Esophagus muscularis mucosa (tissue), 4 donors: ENCODE data around the gene XYLB. TPM values are rescaled to one million over a fixed set of nuclear protein-coding genes. Genes with fewer than 3 reads are reported as not detected.
"Not testable (repeated sequence)": the region's sequence is repeated elsewhere in the genome, so short reads cannot be mapped to it uniquely, and the experiment has no call there.

Source experiments
- DNase-seq: peaks from one replicate; pipeline ENCODE4 v3.0.0-alpha.2; 2017; ENCODE audit errors: extremely low spot score
- H3K27ac ChIP-seq, 4 donors: fragments of 200-600 bp; sonication (generic); replicated peaks in 1 of 4; 1 replicate in 3 of 4; 2 replicates in 1 of 4; pipeline ENCODE4 v1.5.1; 2016 to 2019; ENCODE audit warnings: mild to moderate bottlenecking in 1 of 4
- H3K27me3 ChIP-seq, 4 donors: fragments of 200-600 bp; sonication (generic); one replicate each; pipeline versions ENCODE4 v1.5.1 to v1.6.0; 2016 to 2019
- H3K36me3 ChIP-seq, 4 donors: fragments of 200-600 bp; sonication (generic); one replicate each; pipeline ENCODE4 v1.5.1; 2016 to 2019
- H3K4me1 ChIP-seq, 4 donors: fragments of 200-600 bp; sonication (generic); one replicate each; pipeline ENCODE4 v1.5.1; 2016 to 2019
- H3K4me3 ChIP-seq, 4 donors: fragments of 200-600 bp; sonication (generic); 1 replicate in 2 of 4; 2 replicates in 2 of 4; pipeline ENCODE4 v1.5.1; 2016 to 2019; ENCODE audit warnings: mild to moderate bottlenecking in 4 of 4, moderate library complexity in 1 of 4
- H3K9me3 ChIP-seq, 4 donors: fragments of 200-600 bp; sonication (generic); 1 replicate in 3 of 4; 2 replicates in 1 of 4; pipeline ENCODE4 v1.5.1; 2016 to 2019
- CTCF ChIP-seq, 3 experiments: fragments of 200-600 bp in 2 of 3; fragments of 450-650 bp in 1 of 3; sonication (generic) in 2 of 3; IDR thresholded peaks; one replicate each; pipeline ENCODE4 v1.5.1; 2017 to 2019; ENCODE audit warnings: antibody characterized with exemption in 3 of 3, mild to moderate bottlenecking in 2 of 3, moderate library complexity in 1 of 3
- EP300 ChIP-seq: sonication (generic); formaldehyde crosslinking; IDR thresholded peaks from one replicate; pipeline ENCODE4 v1.6.1; 2017; ENCODE audit warnings: antibody characterized with exemption
- POLR2A ChIP-seq: fragments of 450-650 bp; IDR thresholded peaks from one replicate; pipeline ENCODE4 v1.6.1; 2017; ENCODE audit warnings: antibody characterized with exemption, moderate library complexity, mild to moderate bottlenecking, low read depth
- POLR2AphosphoS5 ChIP-seq, 2 donors: sonication (generic); formaldehyde crosslinking; IDR thresholded peaks; one replicate each; pipeline ENCODE4 v1.6.1; 2017; ENCODE audit warnings: antibody characterized with exemption in 2 of 2
- WGBS: methylation state at CpG from one replicate; pipeline ENCODE4 v1.1.5; 2018; 5-methylcytosine and 5-hydroxymethylcytosine counted together
- intact Hi-C: fragments of 100-400 bp; cut with DNase I; formaldehyde crosslinking; loops from one replicate; pipeline ENCODE4 v1.15.1; 2023
- total RNA-seq, 4 donors: library from RNA; depleted of rRNA; stranded (reverse); fragments of >200 nt; gene quantifications; one replicate each; pipeline versions ENCODE4 v1.1.0 to v1.2.1, GENCODE V29; 2016

XYLB gene
- total RNA-seq, 4 donors from 2014 or later, result 0.65 to 2.5 (median 1.2) TPM

GRCh38 chr3:38401246-38401962 is 54.8 kb downstream of the XYLB start:
- H3K4me1 ChIP-seq, result no peaks in the 10 kb centered on the region
- 61% methylated on average over 4 of the region's 4 CpGs for WGBS
- no peak for TF ChIP-seq CTCF (IDR thresholded peaks at IDR 0.05)
- no peaks in the 10 kb centered on the region for H3K9me3 ChIP-seq
- H3K27me3 ChIP-seq, result no peaks in the 10 kb centered on the region
- no peak overlapping the region for H3K4me3 ChIP-seq
- DNase-seq, result no peak
- intact Hi-C loops, result no loop called here
- H3K36me3 ChIP-seq, result peaks cover 4 to 74% (median 26%) of the 10 kb centered on the region in 4 donors
- no peak overlapping the region for H3K27ac ChIP-seq

- intact Hi-C loops, result no loop called here
- H3K27ac ChIP-seq, result no peak overlapping the region
- DNase-seq, result no peak
- H3K4me1 ChIP-seq, result no peaks in the 10 kb centered on the region
- peaks cover 4 to 57% (median 24%) of the 10 kb centered on the region in 4 donors for H3K36me3 ChIP-seq
- TF ChIP-seq POLR2AphosphoS5 (IDR thresholded peaks at IDR 0.05) (peak in 1 of 2 donors; percentile 31), CTCF (IDR thresholded peaks at IDR 0.05) (no peak), POLR2A (no peak)
- H3K9me3 ChIP-seq, result no peaks in the 10 kb centered on the region
- no peaks in the 10 kb centered on the region for H3K27me3 ChIP-seq
- H3K4me3 ChIP-seq, result no peak overlapping the region
- WGBS, result 67% methylated on average over 5 of the region's 5 CpGs
These were observed 57.7 kb downstream of the XYLB start for GRCh38 chr3:38404286-38404685.

- TF ChIP-seq EP300 (no peak), CTCF (IDR thresholded peaks at IDR 0.05) (no peak), POLR2AphosphoS5 (IDR thresholded peaks at IDR 0.05) (no peak), POLR2A (no peak)
- WGBS, result 79% methylated on average over 1 of the region's 1 CpG
- intact Hi-C loops, result no loop called here
- DNase-seq, result no peak
- Histone ChIP-seq H3K36me3 (no peaks in the 10 kb centered on the region), H3K9me3 (no peaks in the 10 kb centered on the region), H3K27ac (no peak overlapping the region), H3K4me1 (no peaks in the 10 kb centered on the region), H3K27me3 (no peaks in the 10 kb centered on the region), H3K4me3 (no peak overlapping the region)
These were observed 65.0 kb downstream of the XYLB start for GRCh38 chr3:38411591-38411990.

GRCh38 chr3:38420758-38421157 is 74.2 kb downstream of the XYLB start:
- H3K9me3 ChIP-seq, H3K4me3 ChIP-seq, H3K27ac ChIP-seq, H3K36me3 ChIP-seq, DNase-seq, intact Hi-C loops, H3K27me3 ChIP-seq, H3K4me1 ChIP-seq: not testable (repeated sequence)
- 64% methylated on average over 5 of the region's 5 CpGs for WGBS

- TF ChIP-seq EP300 (no peak), CTCF (IDR thresholded peaks at IDR 0.05) (no peak), POLR2AphosphoS5 (IDR thresholded peaks at IDR 0.05) (no peak), POLR2A (no peak)
- no peaks in the 10 kb centered on the region for H3K4me1 ChIP-seq
- intact Hi-C loops, result no loop called here
- H3K4me3 ChIP-seq, result no peak overlapping the region
- no peak overlapping the region for H3K27ac ChIP-seq
- no peaks in the 10 kb centered on the region for H3K36me3 ChIP-seq
- no peak for DNase-seq
- 89% methylated on average over 7 of the region's 7 CpGs for WGBS
- no peaks in the 10 kb centered on the region for H3K9me3 ChIP-seq
- H3K27me3 ChIP-seq, result no peaks in the 10 kb centered on the region
These were observed 75.2 kb downstream of the XYLB start for GRCh38 chr3:38421679-38422336.

- WGBS, result 68% methylated on average over 6 of the region's 6 CpGs
- H3K27ac ChIP-seq, H3K27me3 ChIP-seq, H3K4me1 ChIP-seq, intact Hi-C loops, H3K9me3 ChIP-seq, H3K4me3 ChIP-seq, H3K36me3 ChIP-seq, DNase-seq: not testable (repeated sequence)
These were observed 80.3 kb downstream of the XYLB start for GRCh38 chr3:38426798-38427426.

GRCh38 chr3:38432871-38433658 is 86.5 kb downstream of the XYLB start:
- H3K27ac ChIP-seq, H3K36me3 ChIP-seq, H3K27me3 ChIP-seq, H3K4me3 ChIP-seq, H3K4me1 ChIP-seq, DNase-seq, intact Hi-C loops: not testable (repeated sequence)
- H3K9me3 ChIP-seq, result peaks cover 0 to 26% (median 17%) of the 10 kb centered on the region in 4 donors
- 90% methylated on average over 5 of the region's 5 CpGs for WGBS
